Activated CD4-positive, alpha-beta T cell treated with anti-CD3 and anti-CD28 coated beads for 24 hours (primary cell): ENCODE data around the gene MYH9.

Source experiments
- DNase-seq, 2 donors: peaks; one replicate each; pipeline ENCODE4 v3.0.0-alpha.2; 2020; ENCODE audit warnings: low read depth in 2 of 2

MYH9 gene

GRCh38 chr22:36331306-36331911, 56.4 kb downstream of the MYH9 start:
- peak in 1 of 2 donors; percentile 60 for DNase-seq

GRCh38 chr22:36330655-36331305, 57.0 kb downstream of the MYH9 start:
- DNase-seq = no peak

GRCh38 chr22:36330127-36330526, 57.6 kb downstream of the MYH9 start:
- DNase-seq = no peak

- peak; percentile 67 to 79 for DNase-seq
Measured at GRCh38 chr22:36329254-36330078, 58.3 kb downstream of the MYH9 start.

- peak in 1 of 2 donors; percentile 25 for DNase-seq
Measured at GRCh38 chr22:36328635-36329253, 59.0 kb downstream of the MYH9 start.

- no peak for DNase-seq
Measured at GRCh38 chr22:36327922-36328551, 59.7 kb downstream of the MYH9 start.

GRCh38 chr22:36326178-36327161, 61.3 kb downstream of the MYH9 start:
- no peak for DNase-seq

- no peak for DNase-seq
Measured at GRCh38 chr22:36325154-36326031, 62.4 kb downstream of the MYH9 start.

GRCh38 chr22:36324414-36324813, 63.4 kb downstream of the MYH9 start:
- DNase-seq = no peak

GRCh38 chr22:36323855-36324331, 63.9 kb downstream of the MYH9 start:
- DNase-seq = no peak

- no peak for DNase-seq
Measured at GRCh38 chr22:36323182-36323854, 64.4 kb downstream of the MYH9 start.

GRCh38 chr22:36322602-36322915, 65.2 kb downstream of the MYH9 start:
- DNase-seq = no peak

GRCh38 chr22:36321797-36322601, 65.8 kb downstream of the MYH9 start:
- DNase-seq = no peak

- no peak for DNase-seq
Measured at GRCh38 chr22:36320553-36320952, 67.2 kb downstream of the MYH9 start.

GRCh38 chr22:36319595-36320497, 67.9 kb downstream of the MYH9 start:
- no peak for DNase-seq

- DNase-seq = no peak
Measured at GRCh38 chr22:36318442-36318841, 69.3 kb downstream of the MYH9 start.

GRCh38 chr22:36317658-36318271, 70.0 kb downstream of the MYH9 start:
- DNase-seq = no peak
